IPS-20b (cell line): Measurements from ENCODE around the gene BMAL1.

Experiments
- H3K27ac ChIP-seq: one replicate; pipeline ENCODE4 v1.5.1; 2013; ENCODE audit warnings: low read length
- H3K27me3 ChIP-seq: 2 replicates; pipeline ENCODE4 v1.6.1; 2013; ENCODE audit warnings: mild to moderate bottlenecking, low read length, inconsistent platforms; ENCODE audit not compliant: insufficient read depth
- H3K36me3 ChIP-seq: 2 replicates; pipeline ENCODE4 v1.6.1; 2013; ENCODE audit warnings: low read depth, mild to moderate bottlenecking, inconsistent platforms, low read length, moderate library complexity; ENCODE audit not compliant: insufficient read depth
- H3K4me1 ChIP-seq: 2 replicates; pipeline ENCODE4 v1.6.1; 2013; ENCODE audit warnings: mild to moderate bottlenecking, control low read depth, inconsistent platforms, low read length, moderate library complexity; ENCODE audit not compliant: insufficient read depth
- H3K4me3 ChIP-seq: 2 replicates; pipeline ENCODE4 v1.5.1; 2013; ENCODE audit warnings: mild to moderate bottlenecking, low read length, inconsistent platforms
- H3K9ac ChIP-seq: 2 replicates; pipeline ENCODE4 v1.6.1; 2013; ENCODE audit warnings: low read depth, mild to moderate bottlenecking, inconsistent platforms, low read length, moderate library complexity
- H3K9me3 ChIP-seq: 2 replicates; pipeline ENCODE4 v1.6.1; 2013; ENCODE audit warnings: mild to moderate bottlenecking, low read depth, low read length, inconsistent platforms; ENCODE audit not compliant: insufficient read depth

Gene BMAL1

DNA sequence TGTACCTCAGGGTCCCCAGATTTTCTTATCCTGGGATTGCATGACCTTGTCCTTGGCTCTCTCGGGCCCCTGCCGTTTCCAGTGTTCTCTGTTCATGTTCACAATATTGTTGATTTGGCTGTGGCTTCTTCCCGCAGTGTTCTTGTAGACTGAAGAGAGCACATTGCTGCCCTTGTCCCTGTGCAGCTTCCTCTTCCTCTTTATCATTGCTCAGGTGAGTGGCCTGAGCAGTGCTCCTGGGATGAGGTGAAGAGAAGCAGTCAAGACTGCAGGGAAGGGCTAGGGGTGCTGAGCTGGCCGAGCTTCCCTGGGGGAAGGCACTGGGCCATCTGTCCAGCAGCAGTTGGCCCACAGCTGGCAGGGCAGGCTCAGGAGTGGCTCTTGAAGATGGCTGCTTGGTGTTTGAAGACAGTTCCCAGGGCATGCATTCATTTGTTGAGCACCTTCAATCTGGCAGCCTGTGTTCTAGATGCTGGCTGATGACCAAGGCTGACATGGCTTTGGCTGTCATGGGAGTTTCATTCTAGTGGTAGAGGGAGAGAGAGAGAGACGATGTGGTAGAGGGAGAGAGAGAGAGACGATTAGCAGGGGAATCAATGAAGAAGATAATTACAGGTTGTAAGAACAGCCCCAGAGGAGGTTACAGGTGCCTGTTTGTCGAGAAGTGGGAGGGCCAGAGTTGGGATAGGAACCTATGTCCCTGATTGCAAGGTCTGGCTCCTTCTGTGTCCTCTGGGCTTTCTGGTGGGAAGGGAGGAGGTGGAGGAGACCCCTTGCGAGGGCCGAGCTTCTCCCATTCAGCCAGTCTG lies 17.4 kb downstream of the BMAL1 start:
- H3K27ac ChIP-seq: no peak overlapping the region
- H3K4me3 ChIP-seq: no peak overlapping the region
- H3K9me3 ChIP-seq: no peaks in the 10 kb centered on the region
- no peaks in the 10 kb centered on the region for H3K36me3 ChIP-seq
- no peaks in the 10 kb centered on the region for H3K4me1 ChIP-seq
- H3K27me3 ChIP-seq: no peaks in the 10 kb centered on the region
- no peak overlapping the region for H3K9ac ChIP-seq

DNA sequence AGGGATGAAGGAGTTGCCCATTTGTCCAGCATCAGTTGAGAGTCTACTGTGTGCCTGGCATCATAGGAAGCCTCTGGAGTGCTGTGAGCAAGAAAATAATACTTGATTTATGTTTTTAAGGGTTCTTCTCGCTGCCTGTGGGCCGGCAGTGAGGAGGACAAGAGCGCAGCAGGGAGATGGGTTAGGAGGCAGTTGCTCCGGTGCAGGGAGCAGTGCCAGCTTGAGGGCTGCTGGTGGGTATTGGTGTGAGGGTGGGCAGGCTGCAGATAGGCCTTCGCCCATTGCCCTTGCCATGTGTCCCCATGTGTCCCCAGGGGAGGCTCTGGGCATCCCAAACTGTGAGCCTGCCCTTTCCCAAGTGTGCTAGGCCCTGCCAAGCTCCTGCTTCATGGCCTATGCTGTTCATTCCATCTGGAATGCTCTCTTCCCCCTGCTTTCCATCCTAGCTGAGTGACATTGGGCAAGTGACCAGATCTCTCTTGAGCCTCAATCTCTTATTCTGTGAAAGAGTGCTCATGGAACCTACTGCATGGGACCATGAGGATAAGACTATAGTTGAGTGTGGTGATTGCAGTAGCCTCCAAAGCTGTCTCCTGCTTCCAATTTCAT lies 19.8 kb downstream of the BMAL1 start:
- Histone ChIP-seq H3K9me3 (no peaks in the 10 kb centered on the region), H3K4me1 (no peaks in the 10 kb centered on the region), H3K27ac (no peak overlapping the region), H3K27me3 (no peaks in the 10 kb centered on the region), H3K9ac (no peak overlapping the region), H3K4me3 (no peak overlapping the region), H3K36me3 (no peaks in the 10 kb centered on the region)

DNA sequence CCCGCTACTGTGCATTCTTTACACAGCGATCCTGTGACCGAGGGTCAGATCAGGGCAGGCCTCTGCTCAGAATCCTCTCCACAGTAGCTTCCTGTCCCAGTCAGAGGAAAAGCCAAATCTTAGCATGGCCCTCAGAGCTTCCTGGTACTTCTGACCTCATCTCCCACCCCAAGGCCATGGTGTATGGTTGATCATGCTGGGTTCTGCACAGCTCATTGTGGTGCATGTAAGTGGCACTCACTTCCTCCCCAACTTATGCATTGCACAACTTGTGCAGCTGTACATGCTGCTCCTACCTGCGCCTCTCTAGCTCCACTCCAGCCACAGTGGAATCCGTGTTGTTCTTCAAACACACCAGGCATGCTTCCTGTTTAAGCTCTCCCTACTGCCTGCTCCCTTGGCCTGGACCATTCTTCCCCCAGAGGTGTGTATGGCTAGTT lies 20.3 kb downstream of the BMAL1 start:
- no peaks in the 10 kb centered on the region for H3K27me3 ChIP-seq
- H3K9me3 ChIP-seq: no peaks in the 10 kb centered on the region
- no peaks in the 10 kb centered on the region for H3K4me1 ChIP-seq
- no peaks in the 10 kb centered on the region for H3K36me3 ChIP-seq
- no peak overlapping the region for H3K27ac ChIP-seq
- no peak overlapping the region for H3K9ac ChIP-seq
- no peak overlapping the region for H3K4me3 ChIP-seq

DNA sequence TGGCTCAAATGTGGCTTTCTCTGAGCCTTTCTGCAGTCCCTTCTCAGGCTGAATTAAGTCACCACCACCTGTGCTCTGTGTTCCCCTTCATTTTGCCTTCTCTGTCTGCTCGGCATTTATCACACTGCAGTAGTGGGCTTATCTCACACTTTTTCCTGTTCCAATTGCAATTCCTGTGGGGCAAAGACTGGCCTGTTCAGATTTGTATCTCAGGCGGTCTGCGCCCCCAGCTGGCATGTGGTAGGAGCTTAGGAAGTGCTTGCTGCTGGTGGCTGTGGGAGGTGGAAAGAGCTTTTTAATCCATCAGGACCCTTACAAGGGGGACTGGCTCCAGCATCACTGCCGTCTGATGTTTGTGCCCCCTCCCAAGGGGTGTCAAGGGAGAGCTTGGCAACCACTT lies 21.2 kb downstream of the BMAL1 start:
- Histone ChIP-seq H3K36me3 (no peaks in the 10 kb centered on the region), H3K4me1 (no peaks in the 10 kb centered on the region), H3K4me3 (no peak overlapping the region), H3K9ac (no peak overlapping the region), H3K9me3 (no peaks in the 10 kb centered on the region), H3K27me3 (no peaks in the 10 kb centered on the region), H3K27ac (no peak overlapping the region)

DNA sequence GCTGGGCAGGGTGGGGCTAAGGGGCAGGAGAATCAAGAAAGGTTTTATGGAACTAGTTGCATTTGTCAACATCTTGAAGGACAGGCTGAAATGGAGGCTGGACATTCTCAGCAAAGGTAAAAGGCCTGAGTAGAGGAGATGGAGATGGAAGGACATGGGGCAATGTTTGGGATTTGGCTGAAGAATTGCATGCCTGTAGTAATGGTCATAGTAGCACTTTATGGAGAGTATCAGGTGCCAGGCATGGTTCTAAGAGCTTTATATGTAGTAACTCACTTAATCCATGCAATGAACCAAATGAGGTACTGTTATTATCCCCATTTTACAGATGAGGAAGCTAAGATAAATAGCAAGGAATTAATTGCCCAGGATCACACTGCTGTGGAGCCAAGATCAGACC lies 23.9 kb downstream of the BMAL1 start:
- Histone ChIP-seq H3K36me3 (no peaks in the 10 kb centered on the region), H3K27me3 (no peaks in the 10 kb centered on the region), H3K27ac (no peak overlapping the region), H3K9me3 (no peaks in the 10 kb centered on the region), H3K4me1 (no peaks in the 10 kb centered on the region), H3K9ac (no peak overlapping the region), H3K4me3 (no peak overlapping the region)

DNA sequence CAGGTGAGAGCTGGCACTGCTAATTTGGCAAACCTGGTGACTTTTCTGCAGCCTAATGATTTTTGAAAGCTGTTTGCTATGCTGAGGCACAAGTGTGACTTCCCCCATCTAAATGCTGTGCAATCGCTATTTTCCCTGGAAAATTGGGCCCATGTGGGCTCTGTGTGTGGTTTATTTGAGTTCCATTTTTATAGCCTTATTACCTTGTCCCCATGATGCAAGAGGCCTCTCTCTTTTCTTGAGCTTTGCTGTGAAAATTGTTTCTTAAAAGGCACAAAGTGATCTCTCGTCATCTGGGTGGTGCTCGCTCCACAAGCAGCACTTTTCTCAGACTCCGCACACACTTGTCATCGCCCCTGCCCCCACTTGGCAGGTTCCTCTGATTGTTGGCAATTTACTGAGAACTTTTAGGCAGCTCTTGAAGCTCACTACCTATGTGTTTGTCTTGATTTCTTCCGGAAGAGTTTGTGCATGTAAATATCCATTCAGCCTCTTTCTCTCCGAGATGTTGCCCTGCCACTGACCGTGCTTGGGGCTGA lies 24.9 kb downstream of the BMAL1 start:
- H3K27ac ChIP-seq: no peak overlapping the region
- no peak overlapping the region for H3K4me3 ChIP-seq
- H3K9me3 ChIP-seq: no peaks in the 10 kb centered on the region
- no peaks in the 10 kb centered on the region for H3K36me3 ChIP-seq
- H3K27me3 ChIP-seq: no peaks in the 10 kb centered on the region
- no peaks in the 10 kb centered on the region for H3K4me1 ChIP-seq
- no peak overlapping the region for H3K9ac ChIP-seq

DNA sequence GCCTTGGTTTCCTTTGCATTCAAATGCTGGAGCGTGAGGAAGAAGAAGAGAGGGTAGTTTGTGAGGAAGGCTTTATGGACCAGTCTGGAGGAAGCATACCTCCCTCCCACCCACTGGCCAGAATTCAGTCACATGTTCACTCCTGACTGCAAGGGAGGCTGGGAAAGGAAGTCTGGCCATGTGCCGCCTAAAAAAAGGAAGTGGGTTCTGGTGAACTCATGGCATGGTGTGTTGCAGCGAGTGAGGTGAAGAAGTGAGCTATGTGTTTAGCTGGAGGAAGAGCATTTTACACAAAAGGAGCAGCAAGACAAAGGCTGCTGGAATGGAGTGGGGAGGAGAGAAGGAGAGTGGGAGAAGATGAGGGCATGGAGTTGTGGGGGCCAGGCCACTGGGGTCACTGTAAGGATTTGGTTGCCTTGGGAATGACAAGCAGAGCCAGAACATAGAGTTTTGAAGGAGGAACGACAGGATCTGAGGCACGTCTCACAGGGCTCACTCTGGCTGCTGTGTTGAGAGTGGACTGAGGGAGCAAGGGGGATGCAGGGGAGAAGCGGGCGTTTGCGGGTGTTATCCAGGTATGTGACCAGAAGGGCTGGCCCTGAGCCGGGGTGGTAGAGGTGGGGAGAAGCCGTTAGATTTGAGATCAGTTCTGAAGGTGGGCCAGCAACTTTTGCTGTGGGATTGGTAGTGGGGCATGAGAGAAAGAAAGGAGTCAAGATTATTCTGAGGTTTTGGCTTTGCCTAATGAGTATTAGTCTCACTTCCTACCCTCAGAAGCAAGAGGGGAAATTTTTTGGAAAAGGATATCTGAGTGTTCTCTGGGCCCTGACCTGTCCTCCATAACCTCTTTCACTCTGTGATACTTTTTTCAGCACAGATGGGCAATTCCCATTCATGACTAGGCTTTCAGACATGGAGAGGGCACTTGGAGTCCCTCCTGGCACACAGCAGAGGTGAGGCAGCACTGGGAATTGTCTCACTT lies 26.4 kb downstream of the BMAL1 start:
- Histone ChIP-seq H3K4me1 (no peaks in the 10 kb centered on the region), H3K9me3 (no peaks in the 10 kb centered on the region)

DNA sequence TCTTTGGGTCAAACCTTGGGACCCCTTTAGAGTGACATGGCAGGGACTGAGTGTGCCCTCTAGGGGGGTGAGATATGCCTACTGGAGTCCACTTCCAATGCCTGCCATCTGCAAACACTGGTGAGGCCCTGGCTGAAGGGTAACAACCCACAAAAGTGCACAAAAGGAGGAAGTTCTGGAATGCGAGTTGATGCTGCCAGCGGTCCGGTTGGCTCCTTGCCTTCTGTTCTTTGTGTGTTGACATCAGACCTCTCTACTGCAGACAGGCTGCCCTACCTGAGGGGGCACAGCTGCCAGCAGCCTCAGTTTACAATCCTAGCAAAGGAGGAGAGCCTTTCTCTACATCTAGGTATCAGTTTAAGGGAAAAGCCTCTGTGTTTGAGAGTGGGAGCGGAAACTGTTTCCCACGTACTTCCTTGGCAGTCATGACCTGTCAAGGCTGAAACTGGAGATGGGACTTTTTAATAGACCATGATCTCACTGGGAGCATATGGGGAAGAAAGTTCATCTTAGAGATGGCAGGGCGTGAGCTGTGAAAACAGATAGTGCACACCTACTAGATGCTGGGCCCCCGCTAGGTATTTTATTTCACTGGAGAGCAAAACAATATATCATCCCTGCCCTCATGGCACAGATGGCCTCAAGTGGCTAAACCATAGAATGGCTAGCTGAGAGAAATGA lies 27.2 kb downstream of the BMAL1 start:
- no peak overlapping the region for H3K27ac ChIP-seq
- H3K36me3 ChIP-seq: no peaks in the 10 kb centered on the region
- H3K9ac ChIP-seq: no peak overlapping the region
- H3K4me3 ChIP-seq: no peak overlapping the region
- H3K4me1 ChIP-seq: no peaks in the 10 kb centered on the region
- H3K9me3 ChIP-seq: no peaks in the 10 kb centered on the region
- no peaks in the 10 kb centered on the region for H3K27me3 ChIP-seq

More for the DNA sequence above, 26.4 kb downstream of the BMAL1 start:
- Histone ChIP-seq H3K4me3 (no peak overlapping the region), H3K9ac (no peak overlapping the region), H3K27ac (no peak overlapping the region), H3K36me3 (no peaks in the 10 kb centered on the region), H3K27me3 (no peaks in the 10 kb centered on the region)

DNA sequence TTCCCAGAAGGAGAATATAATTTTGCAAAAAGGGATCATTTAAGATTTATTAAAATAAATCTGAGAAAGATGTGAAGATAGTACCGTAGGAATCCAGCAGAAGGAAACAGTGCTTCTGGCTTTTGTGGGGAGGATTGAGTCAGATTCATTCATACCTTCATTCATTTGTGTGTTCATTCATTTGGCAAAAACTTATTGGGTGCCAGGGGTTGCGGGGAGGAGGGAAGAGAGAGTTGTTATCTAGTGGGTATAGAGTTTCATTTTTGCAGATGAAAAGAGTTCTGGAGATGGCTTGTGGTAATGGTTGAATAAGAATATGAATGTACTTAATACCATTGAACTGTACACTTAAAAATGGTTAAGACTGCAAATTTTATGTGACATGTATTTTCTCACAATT lies 31.1 kb downstream of the BMAL1 start:
- H3K27me3 ChIP-seq: no peaks in the 10 kb centered on the region
- no peaks in the 10 kb centered on the region for H3K9me3 ChIP-seq
- H3K27ac ChIP-seq: no peak overlapping the region
- H3K4me3 ChIP-seq: no peak overlapping the region
- H3K4me1 ChIP-seq: no peaks in the 10 kb centered on the region; the same call in 1 of the 2 replicates
- H3K9ac ChIP-seq: no peak overlapping the region
- H3K36me3 ChIP-seq: no peaks in the 10 kb centered on the region

DNA sequence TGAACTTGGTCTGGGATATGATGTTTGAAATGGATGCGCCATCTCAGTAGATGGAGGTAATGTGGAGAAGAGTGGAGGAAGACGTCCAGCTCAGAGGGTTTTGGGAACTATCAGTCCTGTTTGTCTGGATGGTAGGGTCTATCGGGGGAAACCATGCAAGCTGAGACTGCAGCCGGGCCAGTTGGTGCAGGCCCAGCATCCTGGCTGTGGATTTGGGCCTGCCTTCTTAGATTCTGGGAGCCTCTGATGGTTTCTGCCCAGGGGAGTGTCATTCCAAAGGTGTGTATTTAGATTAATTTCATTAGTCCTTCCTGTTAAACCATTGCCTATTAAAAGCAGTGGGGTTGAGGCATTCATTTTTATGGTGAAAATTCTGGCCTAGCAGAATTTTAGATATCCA lies 31.6 kb downstream of the BMAL1 start:
- Histone ChIP-seq H3K4me1 (no peaks in the 10 kb centered on the region; the same call in 1 of the 2 replicates), H3K9me3 (no peaks in the 10 kb centered on the region), H3K36me3 (no peaks in the 10 kb centered on the region), H3K27me3 (no peaks in the 10 kb centered on the region), H3K27ac (no peak overlapping the region), H3K9ac (no peak overlapping the region), H3K4me3 (no peak overlapping the region)

DNA sequence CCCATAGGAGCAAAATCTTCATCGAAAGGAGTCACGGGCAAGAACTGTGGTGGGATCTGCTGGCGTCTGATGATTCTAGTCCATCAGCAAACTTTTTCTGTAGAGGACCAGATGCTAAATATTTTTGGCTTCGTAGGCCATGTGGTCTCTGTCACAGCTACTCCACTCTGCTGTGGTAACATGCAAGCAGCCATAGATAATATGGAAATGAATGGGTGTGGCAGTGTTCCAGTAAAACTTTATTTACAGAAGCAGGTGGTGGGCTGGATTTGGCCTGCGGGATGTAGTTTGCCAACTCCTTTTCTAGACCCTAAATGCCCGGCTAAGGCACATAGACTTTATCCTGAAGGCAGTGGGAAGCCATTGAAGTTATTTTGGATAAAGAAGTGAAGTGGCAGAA lies 32.9 kb downstream of the BMAL1 start:
- H3K4me3 ChIP-seq: no peak overlapping the region
- no peak overlapping the region for H3K9ac ChIP-seq
- peaks cover 5% of the 10 kb centered on the region; the same call in 1 of the 2 replicates for H3K4me1 ChIP-seq
- H3K27ac ChIP-seq: no peak overlapping the region
- no peaks in the 10 kb centered on the region for H3K9me3 ChIP-seq
- H3K27me3 ChIP-seq: no peaks in the 10 kb centered on the region
- no peaks in the 10 kb centered on the region for H3K36me3 ChIP-seq
